ENCODE measurements around the gene MR1.

Gene MR1

GRCh38 chr1:181091309-181092040 is 57.7 kb downstream of the MR1 start:
- no peak for DNase-seq (ENCODE audit: low spot score)

- no peak for DNase-seq (ENCODE audit: low spot score)
These were observed 58.3 kb downstream of the MR1 start for GRCh38 chr1:181092056-181092455.

GRCh38 chr1:181092883-181093458 is 59.2 kb downstream of the MR1 start:
- no peak for DNase-seq (ENCODE audit: low spot score)

- no peak for DNase-seq (ENCODE audit: low spot score)
These were observed 60.8 kb downstream of the MR1 start for GRCh38 chr1:181094416-181095212.

GRCh38 chr1:181095260-181095659 is 61.5 kb downstream of the MR1 start:
- DNase-seq (ENCODE audit: low spot score), result no peak

GRCh38 chr1:181095763-181096184 is 62.0 kb downstream of the MR1 start:
- DNase-seq (ENCODE audit: low spot score), result no peak

GRCh38 chr1:181097242-181097641 is 63.5 kb downstream of the MR1 start:
- no peak for DNase-seq (ENCODE audit: low spot score)

GRCh38 chr1:181099152-181100014 is 65.6 kb downstream of the MR1 start:
- no peak for DNase-seq (ENCODE audit: low spot score)

GRCh38 chr1:181100015-181100905 is 66.5 kb downstream of the MR1 start:
- DNase-seq (ENCODE audit: low spot score), result no peak

GRCh38 chr1:181100934-181101333 is 67.2 kb downstream of the MR1 start:
- DNase-seq (ENCODE audit: low spot score), result no peak

- peak; percentile 73 for DNase-seq (ENCODE audit: low spot score)
These were observed 67.9 kb downstream of the MR1 start for GRCh38 chr1:181101581-181102226.

- DNase-seq (ENCODE audit: low spot score), result no peak
These were observed 69.1 kb downstream of the MR1 start for GRCh38 chr1:181102841-181103240.

- no peak for DNase-seq (ENCODE audit: low spot score)
These were observed 69.6 kb downstream of the MR1 start for GRCh38 chr1:181103399-181103798.

- DNase-seq (ENCODE audit: low spot score), result peak; percentile 91
These were observed 70.4 kb downstream of the MR1 start for GRCh38 chr1:181104042-181104789.

- DNase-seq (ENCODE audit: low spot score), result no peak
These were observed 71.0 kb downstream of the MR1 start for GRCh38 chr1:181104790-181105133.

- peak; percentile 86 for DNase-seq (ENCODE audit: low spot score)
These were observed 71.6 kb downstream of the MR1 start for GRCh38 chr1:181105134-181106021.

GRCh38 chr1:181106022-181106312 is 72.2 kb downstream of the MR1 start:
- no peak for DNase-seq (ENCODE audit: low spot score)

- DNase-seq (ENCODE audit: low spot score), result no peak
These were observed 72.7 kb downstream of the MR1 start for GRCh38 chr1:181106479-181106878.

GRCh38 chr1:181107711-181108110 is 73.9 kb downstream of the MR1 start:
- no peak for DNase-seq (ENCODE audit: low spot score)
